GM12878 (cell line): ENCODE measurements around the gene CBX2. TPM values are rescaled to one million over a fixed set of nuclear protein-coding genes. Genes with fewer than 3 reads are reported as not detected.

Experiments used
- ATAC-seq: fragments of 200-7000 bp; cut with Tn5 transposase; 3 replicates; pipeline ENCODE4 v1.9.1; 2020; ENCODE audit warnings: mild to moderate bottlenecking, moderate library complexity
- Bru-seq: library from RNA; stranded (reverse); fragments of 400-500 nt; gene quantifications from one replicate; lab custom pipeline; 2021; lab: Mats Ljungman, UMichigan
- BruChase-seq, 2 experiments: library from RNA; stranded (reverse); fragments of 400-500 nt; gene quantifications; one replicate each; lab custom pipeline; 2021; lab: Mats Ljungman, UMichigan
- BruUV-seq: library from RNA; stranded (reverse); fragments of 400-500 nt; replicated peaks from 2 replicates; lab custom pipeline; 2021; lab: Mats Ljungman, UMichigan
- CTCF ChIA-PET: fragments of 300-600 bp; sonication (Branson Sonifier 250); formaldehyde crosslinking; extraction: SDS; loops from one replicate; lab custom pipeline; 2021; ENCODE audit warnings: inconsistent platforms; lab: Yijun Ruan, JAX
- POLR2A ChIA-PET: fragments of 350-600 bp; formaldehyde crosslinking; extraction: SDS; loops from one replicate; lab custom pipeline; 2021; ENCODE audit warnings: inconsistent platforms; lab: Charles Lee
- RAD21 ChIA-PET: fragments of 300-600 bp; sonication (Branson Sonifier 250); formaldehyde crosslinking; loops from one replicate; lab custom pipeline; 2023; ENCODE audit warnings: antibody characterized with exemption; ENCODE audit not compliant: unreplicated experiment; lab: Charles Lee
- SMC1A ChIA-PET: fragments of 300-600 bp; sonication (Branson Sonifier 250); formaldehyde crosslinking; loops from one replicate; lab custom pipeline; 2023; ENCODE audit not compliant: unreplicated experiment, uncharacterized antibody; lab: Charles Lee
- DNase-seq: peaks from one replicate; pipeline ENCODE4 v3.0.0-alpha.2; 2011; ENCODE audit warnings: low read depth, low spot score
- FAIRE-seq: peaks from 3 replicates; lab custom pipeline; 2011; peaks lifted over from hg19 to GRCh38; lab: Jason Lieb, UNC
- H2AFZ ChIP-seq: 2 replicates; pipeline ENCODE4 v1.6.0; 2011; ENCODE audit warnings: low read depth, low read length, control low read depth; ENCODE audit not compliant: control insufficient read depth
- H3K27ac ChIP-seq: 2 replicates; pipeline ENCODE4 v1.5.1; 2011; ENCODE audit warnings: control low read depth; ENCODE audit not compliant: control insufficient read depth, insufficient read depth
- H3K27me3 ChIP-seq, 2 experiments: replicated peaks in 1 of 2; 2 replicates each; pipeline versions ENCODE4 v1.6.0 to v1.6.1; 2011; ENCODE audit warnings: low read length in 1 of 2; ENCODE audit not compliant: control insufficient read depth in 2 of 2, insufficient read depth in 2 of 2
- H3K36me3 ChIP-seq, 2 experiments: 2 replicates each; pipeline ENCODE4 v1.5.1; 2011; ENCODE audit warnings: low read length in 1 of 2; ENCODE audit not compliant: control insufficient read depth in 2 of 2, insufficient read depth in 2 of 2
- H3K4me1 ChIP-seq: 2 replicates; pipeline ENCODE4 v1.6.1; 2011; ENCODE audit warnings: mild to moderate bottlenecking, low read length, moderate library complexity, mixed read lengths; ENCODE audit not compliant: control insufficient read depth, insufficient read depth
- H3K4me2 ChIP-seq: 2 replicates; pipeline ENCODE4 v1.6.0; 2011; ENCODE audit warnings: control low read depth; ENCODE audit not compliant: control insufficient read depth, insufficient read depth
- H3K4me3 ChIP-seq: fragments of 200-600 bp; sonication (generic); 2 replicates; pipeline ENCODE4 v1.5.1; 2016
- H3K79me2 ChIP-seq: 2 replicates; pipeline ENCODE4 v1.6.0; 2011; ENCODE audit warnings: low read length; ENCODE audit not compliant: control insufficient read depth, insufficient read depth
- H3K9ac ChIP-seq: 2 replicates; pipeline ENCODE4 v1.8.0; 2011; ENCODE audit warnings: low read length, control low read depth, mixed read lengths; ENCODE audit not compliant: control insufficient read depth, insufficient read depth
- H3K9me3 ChIP-seq: replicated peaks from 3 replicates; pipeline ENCODE4 v1.5.1; 2011; ENCODE audit warnings: mild to moderate bottlenecking, low read length; ENCODE audit not compliant: control insufficient read depth, insufficient read depth
- H4K20me1 ChIP-seq: 2 replicates; pipeline ENCODE4 v1.6.0; 2011; ENCODE audit not compliant: control insufficient read depth, insufficient read depth
- CHD2 ChIP-seq: IDR thresholded peaks from 2 replicates; pipeline ENCODE4 v1.6.1; 2011; ENCODE audit warnings: low read depth, low read length, improper control_type of control experiment, borderline replicate concordance
- CREB1 ChIP-seq: IDR thresholded peaks from 2 replicates; pipeline ENCODE4 v1.6.1; 2012; ENCODE audit warnings: low read depth, mild to moderate bottlenecking, inconsistent platforms
- DPF2 ChIP-seq: fragments of 450-650 bp; IDR thresholded peaks from 2 replicates; pipeline ENCODE4 v1.6.1; 2017; ENCODE audit warnings: mild to moderate bottlenecking
- E4F1 ChIP-seq: fragments of 450-650 bp; IDR thresholded peaks from 2 replicates; pipeline ENCODE4 v1.6.1; 2018; ENCODE audit warnings: borderline replicate concordance, mild to moderate bottlenecking; ENCODE audit not compliant: partially characterized antibody
- ESRRA ChIP-seq: IDR thresholded peaks from 2 replicates; pipeline ENCODE4 v1.6.1; 2012; ENCODE audit warnings: mild to moderate bottlenecking, low read length, improper control_type of control experiment
- IKZF1 ChIP-seq: fragments of 450-650 bp; conservative IDR thresholded peaks from 2 replicates; pipeline ENCODE4 v1.6.1; 2017; ENCODE audit warnings: antibody characterized with exemption, mild to moderate bottlenecking
- NR2F1 ChIP-seq: fragments of 450-650 bp; conservative IDR thresholded peaks from 2 replicates; pipeline ENCODE4 v1.6.1; 2017; ENCODE audit warnings: mild to moderate bottlenecking
- RAD51 ChIP-seq: fragments of 450-650 bp; IDR thresholded peaks from 2 replicates; pipeline ENCODE4 v1.6.1; 2016; ENCODE audit warnings: moderate library complexity, mild to moderate bottlenecking, inconsistent platforms
- SKIL ChIP-seq: fragments of 450-650 bp; IDR thresholded peaks from 2 replicates; pipeline ENCODE4 v1.6.1; 2017; ENCODE audit warnings: mild to moderate bottlenecking, low read depth, inconsistent platforms; ENCODE audit not compliant: poor library complexity, severe bottlenecking
- SREBF2 ChIP-seq: IDR thresholded peaks from 2 replicates; pipeline ENCODE4 v1.6.1; 2012; ENCODE audit warnings: mild to moderate bottlenecking, low read length
- ZNF687 ChIP-seq: fragments of 450-650 bp; IDR thresholded peaks from 2 replicates; pipeline ENCODE4 v1.6.1; 2017; ENCODE audit warnings: mild to moderate bottlenecking, moderate library complexity
- WGBS: methylation state at CpG from one replicate; pipeline ENCODE4 v1.1.6; 2016; ENCODE audit warnings: low lambda C conversion rate; ENCODE audit not compliant: insufficient replicate concordance, insufficient coverage; ENCODE audit errors: missing lambda C conversion rate; 5-methylcytosine and 5-hydroxymethylcytosine counted together
- in situ Hi-C: fragments of 300-500 bp; cut with MboI; formaldehyde crosslinking; loops from 9 replicates; pipeline ENCODE4 v1.14.3; 2018; ENCODE audit warnings: mixed read lengths
- intact Hi-C: fragments of 100-400 bp; cut with micrococcal nuclease; formaldehyde crosslinking; loops from one replicate; pipeline ENCODE4 v1.14.2; 2022; ENCODE audit not compliant: unreplicated experiment
- long read RNA-seq, 2 experiments: library from polyadenylated mRNA; unstranded; transcript quantifications; one replicate each; pipeline ENCODE4 v2.0.0, GENCODE V29; 2019 to 2020
- polyA minus RNA-seq, 3 experiments: library from RNA; depleted of rRNA, polyadenylated mRNA; stranded (reverse); fragments of >200 nt; gene quantifications; 2 replicates each; pipeline ENCODE4 v1.2.3, GENCODE V29; 2011
- polyA plus RNA-seq, 11 experiments: library from polyadenylated mRNA; depleted of rRNA in 4 of 11; unstranded in 6 of 11; stranded (reverse) in 5 of 11; fragments of >200 nt; fragmentation: Nextera tagmentation in 4 of 11; fragmentation: Illumina TruSeq in 1 of 11; extraction: Ambion mirVana in 4 of 11; extraction: Trizol in 1 of 11; gene quantifications; 1 replicate in 1 of 11; 2 replicates in 10 of 11; pipeline versions ENCODE4 v1.2.1 to v1.2.3, GENCODE V29; 2011 to 2016; ENCODE audit warnings: inconsistent platforms in 2 of 11, missing spikeins in 2 of 11, low read depth in 1 of 11
- total RNA-seq, 4 experiments: library from RNA; depleted of rRNA in 3 of 4; stranded (reverse); fragments of >200 nt in 3 of 4; fragmentation: Illumina TruSeq in 1 of 4; extraction: Trizol in 1 of 4; gene quantifications; 2 replicates each; pipeline versions ENCODE4 v1.2.1 to v1.2.3, GENCODE V29; 2013 to 2021

CBX2 gene
- 7.7 and 8.1 TPM in 2 replicates for total RNA-seq (2013; cell fraction: nucleolus; rRNA removed)
- total RNA-seq (2014; rRNA removed) (4.1 and 5.9 TPM in 2 replicates), total RNA-seq (2014; rRNA removed; fragmentation: Illumina TruSeq; extraction: Trizol) (3.4 and 3.5 TPM in 2 replicates), total RNA-seq (2021) (7.5 and 8.5 TPM in 2 replicates), polyA plus RNA-seq (2011; rRNA removed) (1.9 and 3.7 TPM in 2 replicates), polyA plus RNA-seq (2014; fragmentation: Illumina TruSeq; extraction: Trizol) (1.0 and 3.1 TPM in 2 replicates), polyA plus RNA-seq (2014; fragmentation: Nextera tagmentation; extraction: Ambion mirVana) (under 1 TPM; 0.35 to 0.44 TPM), polyA plus RNA-seq (2014; rRNA removed) (4.7 and 6.2 TPM in 2 replicates), polyA plus RNA-seq (2016; fragmentation: Nextera tagmentation; extraction: Ambion mirVana) (1 to 10 TPM; 5.8 to 6.5 TPM), polyA minus RNA-seq (2011; rRNA and poly(A)+ RNA removed) (3.1 and 6.5 TPM in 2 replicates), Bru-seq, nascent RNA (percentile 42 among the genes with signal in this experiment), BruChase-seq, experiment 1, labeled RNA remaining after a 6-hour chase (percentile 34 among the genes with signal in this experiment), BruChase-seq, experiment 2, labeled RNA remaining after a 2-hour chase (percentile 43 among the genes with signal in this experiment)
- 0.35 TPM for polyA plus RNA-seq (2011; ENCODE audit: low read depth)
- polyA plus RNA-seq (2011; cell fraction: cytosol; rRNA removed): 5.0 and 6.4 TPM in 2 replicates
- polyA plus RNA-seq (2011; cell fraction: nucleus; rRNA removed): 8.9 and 13.7 TPM in 2 replicates
- polyA plus RNA-seq (2012): 1.1 and 1.8 TPM in 2 replicates
- polyA minus RNA-seq (2011; cell fraction: cytosol; rRNA and poly(A)+ RNA removed): 2.8 and 2.9 TPM in 2 replicates
- 3.7 and 7.4 TPM in 2 replicates for polyA minus RNA-seq (2011; cell fraction: nucleus; rRNA and poly(A)+ RNA removed)
- long read RNA-seq, experiment 1: 0 reads
- long read RNA-seq, experiment 2: 0 reads

- DNase-seq (no peak), ATAC-seq (peak; percentile 82), FAIRE-seq (no peak)
- no TSS peak for BruUV-seq
- H3K9ac ChIP-seq: no peak within 1 kb of the TSS; the same call in 1 of the 2 replicates
- H3K79me2 ChIP-seq: no peaks in the 10 kb centered on the region
- peaks cover 7 to 11% of the 10 kb centered on the region in 2 experiments for H3K27me3 ChIP-seq
- ChIA-PET SMC1A (interaction anchor here (1.3 to 1.4 kb wide), 2 partner anchors 9 to 19 kb away, joined by 3 read pairs; partner anchors contain the start of gene CBX8), CTCF (interaction anchor here (0.8 to 1.6 kb wide), 6 partner anchors 9 to 323 kb away, joined by 3 to 6 read pairs (median 4); partner anchors contain the start of gene GAA), POLR2A (no interaction called here), RAD21 (interaction anchor here (0.6 to 1.1 kb wide), 2 partner anchors 32 to 61 kb away, joined by 3 read pairs; partner anchors contain the start of gene CBX4)
- H3K9me3 ChIP-seq: no peaks in the 10 kb centered on the region
- H3K36me3 ChIP-seq: no peaks in the 10 kb centered on the region
- peak within 1 kb of the TSS; percentile 75 for H3K4me3 ChIP-seq
- peaks cover 11% of the 10 kb centered on the region for H3K4me1 ChIP-seq
- in situ Hi-C loops: no loop called here
- no CpG with 5 or more reads among the region's 96 CpGs for WGBS
- H4K20me1 ChIP-seq: no peaks in the 10 kb centered on the region
- H3K27ac ChIP-seq: no peak within 1 kb of the TSS
- intact Hi-C loops: no loop called here
- H3K4me2 ChIP-seq: peak within 1 kb of the TSS; percentile 95
- H2AFZ ChIP-seq: peak within 1 kb of the TSS; percentile 74
- peak; percentile 43; the same call in 1 of the 2 replicates for TF ChIP-seq DPF2
- peak; percentile 65; the same call in 1 of the 2 replicates for TF ChIP-seq IKZF1
- TF ChIP-seq E4F1: no peak
- no peak for TF ChIP-seq SREBF2
- TF ChIP-seq SKIL: no peak
- 0 out of 2 replicates have a peak, but pooled peaks have one; percentile 10 for TF ChIP-seq NR2F1
- TF ChIP-seq ESRRA: no peak
- no peak for TF ChIP-seq CHD2
- TF ChIP-seq CREB1: no peak
- TF ChIP-seq RAD51: no peak
- TF ChIP-seq ZNF687: no peak
These were observed at the start of gene CBX2 for GRCh38 chr17:79777894-79778503. Gene CBX2 (plus strand): TSS chr17:79778148. CDS start chr17:79778236, 88 bp downstream.
